Measurements from ENCODE around the gene TSPAN2. TPM values are rescaled to one million over a fixed set of nuclear protein-coding genes. Genes with fewer than 3 reads are reported as not detected.

TSPAN2 gene
- total and polyA plus RNA-seq, 2 experiments from 2014 or later: 2.8 to 4.1 TPM

DNA sequence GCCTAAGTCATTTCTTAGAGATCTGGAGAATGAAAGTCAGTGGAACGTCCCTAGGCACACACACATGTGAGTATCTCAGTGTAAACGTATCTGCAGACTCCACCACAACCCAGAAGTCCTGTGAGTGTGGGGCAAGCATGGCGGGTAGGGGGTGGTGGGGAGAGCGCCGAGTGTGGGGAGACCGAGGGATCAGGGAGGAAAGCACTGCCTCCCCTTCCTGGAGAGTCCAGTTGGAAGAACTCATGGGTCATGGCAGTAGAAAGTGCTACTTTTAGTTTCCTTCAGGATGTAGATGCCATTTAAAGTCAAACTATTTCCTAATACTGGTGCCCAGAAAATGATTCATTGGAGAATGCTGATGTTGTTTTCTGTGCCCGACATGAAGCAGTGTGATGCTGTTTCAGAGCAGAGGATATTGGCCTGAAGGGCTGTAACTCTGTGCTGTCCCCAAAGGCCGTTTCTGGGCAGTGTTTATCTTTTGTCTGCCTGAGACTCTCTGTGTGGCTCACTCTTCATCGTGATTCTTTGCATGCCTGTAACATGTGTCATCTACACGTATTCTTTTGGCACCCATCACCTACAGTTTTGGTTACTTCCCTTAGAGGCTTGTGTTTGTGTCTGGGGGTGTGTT, 45.7 kb upstream of the TSPAN2 start:
- Histone ChIP-seq H3K79me2 (no peaks in the 10 kb centered on the region), H3K9me2 (replicated peaks; ENCODE audit: insufficient read depth) (no peaks in the 10 kb centered on the region), H2AFZ (no peak overlapping the region), H3K27ac (no peak overlapping the region), H3K27me3 (no peaks in the 10 kb centered on the region), H3K4me2 (no peak overlapping the region), H3K4me1 (ENCODE audit: insufficient read depth) (peaks cover 10% of the 10 kb centered on the region), H3K4me3 (no peak overlapping the region), H3K9me3 (ENCODE audit: low read depth) (no peaks in the 10 kb centered on the region), H4K20me1 (ENCODE audit: insufficient read depth, poor library complexity, severe bottlenecking) (no peaks in the 10 kb centered on the region), H3K36me3 (replicated peaks; ENCODE audit: insufficient read depth, low read depth) (no peaks in the 10 kb centered on the region)
- TF ChIP-seq EZH2 (IDR thresholded peaks at IDR 0.05; ENCODE audit: borderline replicate concordance): no peak
- TF ChIP-seq EZH2phosphoT487 (IDR thresholded peaks at IDR 0.05; ENCODE audit: low read depth, severe bottlenecking, unreplicated experiment): no peak
- TF ChIP-seq, protein P1, sequence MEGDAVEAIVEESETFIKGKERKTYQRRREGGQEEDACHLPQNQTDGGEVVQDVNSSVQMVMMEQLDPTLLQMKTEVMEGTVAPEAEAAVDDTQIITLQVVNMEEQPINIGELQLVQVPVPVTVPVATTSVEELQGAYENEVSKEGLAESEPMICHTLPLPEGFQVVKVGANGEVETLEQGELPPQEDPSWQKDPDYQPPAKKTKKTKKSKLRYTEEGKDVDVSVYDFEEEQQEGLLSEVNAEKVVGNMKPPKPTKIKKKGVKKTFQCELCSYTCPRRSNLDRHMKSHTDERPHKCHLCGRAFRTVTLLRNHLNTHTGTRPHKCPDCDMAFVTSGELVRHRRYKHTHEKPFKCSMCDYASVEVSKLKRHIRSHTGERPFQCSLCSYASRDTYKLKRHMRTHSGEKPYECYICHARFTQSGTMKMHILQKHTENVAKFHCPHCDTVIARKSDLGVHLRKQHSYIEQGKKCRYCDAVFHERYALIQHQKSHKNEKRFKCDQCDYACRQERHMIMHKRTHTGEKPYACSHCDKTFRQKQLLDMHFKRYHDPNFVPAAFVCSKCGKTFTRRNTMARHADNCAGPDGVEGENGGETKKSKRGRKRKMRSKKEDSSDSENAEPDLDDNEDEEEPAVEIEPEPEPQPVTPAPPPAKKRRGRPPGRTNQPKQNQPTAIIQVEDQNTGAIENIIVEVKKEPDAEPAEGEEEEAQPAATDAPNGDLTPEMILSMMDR (IDR thresholded peaks at IDR 0.05; ENCODE audit: poor library complexity): no peak
- 67% methylated on average over 10 of the region's 10 CpGs for WGBS (ENCODE audit: low lambda C conversion rate, missing lambda C conversion rate)
- peak; percentile 19 for DNase-seq (ENCODE audit: low spot score)

DNA sequence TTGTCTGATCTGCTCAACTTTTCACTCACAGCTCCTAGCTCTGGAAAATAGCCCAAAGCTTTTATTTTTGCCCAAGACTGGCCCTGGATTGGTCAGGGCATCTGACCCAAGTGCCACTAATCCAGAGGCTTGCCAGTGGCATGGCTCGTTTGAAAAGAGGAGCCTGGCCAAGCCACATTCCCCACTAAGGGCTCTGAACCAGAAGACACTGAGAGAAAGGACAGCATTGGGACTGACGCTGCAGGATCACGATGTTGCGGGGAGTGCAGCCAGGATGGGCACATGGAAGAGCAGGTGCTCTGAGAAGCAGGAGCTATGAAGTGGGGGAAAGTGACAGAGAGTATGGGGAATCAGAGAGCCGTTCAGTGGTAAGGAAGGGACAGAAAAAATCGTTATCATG, 44.9 kb upstream of the TSPAN2 start:
- H3K27me3 ChIP-seq: no peaks in the 10 kb centered on the region
- no peaks in the 10 kb centered on the region for H3K36me3 ChIP-seq (replicated peaks; ENCODE audit: insufficient read depth, low read depth)
- H3K4me1 ChIP-seq (ENCODE audit: insufficient read depth): peaks cover 10% of the 10 kb centered on the region
- H3K9me2 ChIP-seq (replicated peaks; ENCODE audit: insufficient read depth): no peaks in the 10 kb centered on the region
- H4K20me1 ChIP-seq (ENCODE audit: insufficient read depth, poor library complexity, severe bottlenecking): no peaks in the 10 kb centered on the region
- H2AFZ ChIP-seq: no peak overlapping the region
- no peak for DNase-seq (ENCODE audit: low spot score)
- H3K4me2 ChIP-seq: no peak overlapping the region
- no peak for TF ChIP-seq EZH2phosphoT487 (IDR thresholded peaks at IDR 0.05; ENCODE audit: low read depth, severe bottlenecking, unreplicated experiment)
- no peak for TF ChIP-seq EZH2 (IDR thresholded peaks at IDR 0.05; ENCODE audit: borderline replicate concordance)
- TF ChIP-seq, protein P1 (IDR thresholded peaks at IDR 0.05; ENCODE audit: poor library complexity): no peak
- WGBS (ENCODE audit: low lambda C conversion rate, missing lambda C conversion rate): 85% methylated on average over 6 of the region's 6 CpGs
- no peaks in the 10 kb centered on the region for H3K79me2 ChIP-seq
- no peaks in the 10 kb centered on the region for H3K9me3 ChIP-seq (ENCODE audit: low read depth)
- no peak overlapping the region for H3K27ac ChIP-seq
- H3K4me3 ChIP-seq: no peak overlapping the region

DNA sequence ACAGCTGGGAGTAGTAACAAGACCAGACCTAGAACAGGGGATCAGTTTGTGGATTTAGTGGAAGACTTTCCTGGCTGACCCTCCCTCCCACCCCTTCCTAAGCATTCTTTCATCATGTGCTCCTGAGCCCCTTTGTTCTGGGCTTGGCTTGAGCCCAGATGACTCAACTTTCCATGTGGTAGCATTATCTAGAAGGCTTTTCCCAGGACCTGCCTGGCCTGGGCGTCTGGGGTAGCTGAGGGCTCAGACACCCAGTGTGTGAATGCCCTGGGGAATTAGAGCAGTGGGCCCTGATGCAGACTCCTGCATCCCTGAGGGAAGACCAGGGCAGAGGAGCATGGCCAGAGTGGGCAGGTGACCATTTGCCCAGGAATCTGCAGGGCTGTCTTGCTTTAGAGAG, 44.1 kb upstream of the TSPAN2 start:
- Histone ChIP-seq H3K4me2 (no peak overlapping the region), H3K4me3 (no peak overlapping the region), H3K4me1 (ENCODE audit: insufficient read depth) (peaks cover 10% of the 10 kb centered on the region), H3K27ac (no peak overlapping the region), H3K27me3 (no peaks in the 10 kb centered on the region), H3K36me3 (replicated peaks; ENCODE audit: insufficient read depth, low read depth) (no peaks in the 10 kb centered on the region), H3K79me2 (no peaks in the 10 kb centered on the region), H3K9me3 (ENCODE audit: low read depth) (no peaks in the 10 kb centered on the region), H2AFZ (no peak overlapping the region), H4K20me1 (ENCODE audit: insufficient read depth, poor library complexity, severe bottlenecking) (no peaks in the 10 kb centered on the region), H3K9me2 (replicated peaks; ENCODE audit: insufficient read depth) (no peaks in the 10 kb centered on the region)
- WGBS (ENCODE audit: low lambda C conversion rate, missing lambda C conversion rate): 59% methylated on average over 1 of the region's 1 CpG
- peak; percentile 24 for DNase-seq (ENCODE audit: low spot score)
- TF ChIP-seq, protein P1 (IDR thresholded peaks at IDR 0.05; ENCODE audit: poor library complexity): no peak

DNA sequence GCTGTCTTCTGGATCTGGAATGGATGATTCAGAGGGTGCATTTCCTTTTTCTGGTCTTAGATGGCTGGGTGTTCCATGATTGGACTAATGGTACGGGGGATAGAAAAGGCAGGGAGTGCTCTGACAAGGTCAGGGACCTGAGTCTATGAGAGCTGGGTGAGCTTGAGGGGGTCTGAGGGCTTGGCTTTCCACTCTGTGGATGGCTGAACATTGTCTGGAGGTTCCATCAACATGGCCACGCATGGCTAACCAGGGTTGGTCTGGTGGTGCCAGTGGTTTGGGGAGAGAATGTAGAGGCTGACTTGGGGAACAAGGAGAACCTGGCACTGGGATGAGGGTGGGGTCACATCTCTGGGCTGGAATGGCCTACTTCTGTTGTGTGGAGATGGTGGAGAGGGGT, 41.5 kb upstream of the TSPAN2 start:
- no peak overlapping the region for H3K4me2 ChIP-seq
- H3K4me1 ChIP-seq (ENCODE audit: insufficient read depth): peaks cover 9% of the 10 kb centered on the region
- H3K79me2 ChIP-seq: no peaks in the 10 kb centered on the region
- no peak overlapping the region for H2AFZ ChIP-seq
- no peak overlapping the region for H3K27ac ChIP-seq
- no peak for TF ChIP-seq EZH2 (IDR thresholded peaks at IDR 0.05; ENCODE audit: borderline replicate concordance)
- TF ChIP-seq, protein P1 (IDR thresholded peaks at IDR 0.05; ENCODE audit: poor library complexity): no peak
- TF ChIP-seq EZH2phosphoT487 (IDR thresholded peaks at IDR 0.05; ENCODE audit: low read depth, severe bottlenecking, unreplicated experiment): no peak
- 100% methylated on average over 2 of the region's 2 CpGs for WGBS (ENCODE audit: low lambda C conversion rate, missing lambda C conversion rate)
- DNase-seq (ENCODE audit: low spot score): no peak
- no peaks in the 10 kb centered on the region for H3K36me3 ChIP-seq (replicated peaks; ENCODE audit: insufficient read depth, low read depth)
- H3K27me3 ChIP-seq: no peaks in the 10 kb centered on the region
- H4K20me1 ChIP-seq (ENCODE audit: insufficient read depth, poor library complexity, severe bottlenecking): no peaks in the 10 kb centered on the region
- H3K9me2 ChIP-seq (replicated peaks; ENCODE audit: insufficient read depth): no peaks in the 10 kb centered on the region
- H3K4me3 ChIP-seq: no peak overlapping the region
- no peaks in the 10 kb centered on the region for H3K9me3 ChIP-seq (ENCODE audit: low read depth)
